ENCODE data around the gene ASB9. TPM values are rescaled to one million over a fixed set of nuclear protein-coding genes. Genes with fewer than 3 reads are reported as not detected.
"Not testable (repeated sequence)": the region's sequence is repeated elsewhere in the genome, so short reads cannot be mapped to it uniquely, and the experiment has no call there.

Gene ASB9
- total RNA-seq, 4 donors from 2014 or later: 0.87 to 3.9 (median 1.1) TPM

GRCh38 chrX:15206306-15206705 is 63.6 kb downstream of the ASB9 start:
- no peak for TF ChIP-seq EP300 (IDR thresholded peaks at IDR 0.05)
- no peak for TF ChIP-seq POLR2A (IDR thresholded peaks at IDR 0.05)
- TF ChIP-seq CTCF (IDR thresholded peaks at IDR 0.05): no peak
- Histone ChIP-seq H3K27me3 (peaks cover 0 to 2% of the 10 kb centered on the region in 2 donors), H3K4me3 (no peak overlapping the region), H3K27ac (no peak overlapping the region), H3K4me1 (no peaks in the 10 kb centered on the region), H3K36me3 (no peaks in the 10 kb centered on the region), H3K9me3 (no peaks in the 10 kb centered on the region)
- no peak for DNase-seq (ENCODE audit: low spot score in 2 of 2)
- 81 to 86% methylated on average over 1 of the region's 1 CpG for WGBS, 2 donors

- 71 to 73% methylated on average over 4 of the region's 4 CpGs for WGBS, 2 donors
- Histone ChIP-seq H3K27ac (no peak overlapping the region), H3K9me3 (no peaks in the 10 kb centered on the region), H3K4me1 (no peaks in the 10 kb centered on the region), H3K4me3 (no peak overlapping the region), H3K36me3 (no peaks in the 10 kb centered on the region), H3K27me3 (peaks cover 0 to 8% of the 10 kb centered on the region in 2 donors)
- DNase-seq (ENCODE audit: low spot score in 2 of 2): no peak
- TF ChIP-seq EP300 (IDR thresholded peaks at IDR 0.05): no peak
Measured at GRCh38 chrX:15204130-15204751, 65.6 kb downstream of the ASB9 start.

GRCh38 chrX:15203694-15204093 is 66.2 kb downstream of the ASB9 start:
- H3K36me3 ChIP-seq: no peaks in the 10 kb centered on the region
- DNase-seq (ENCODE audit: low spot score in 2 of 2): no peak
- no peak overlapping the region for H3K27ac ChIP-seq
- TF ChIP-seq POLR2A (IDR thresholded peaks at IDR 0.05) (no peak), EP300 (IDR thresholded peaks at IDR 0.05) (no peak), CTCF (IDR thresholded peaks at IDR 0.05) (no peak)
- no peak overlapping the region for H3K4me3 ChIP-seq
- no peaks in the 10 kb centered on the region for H3K4me1 ChIP-seq
- 86 to 94% methylated on average over 2 of the region's 2 CpGs for WGBS, 2 donors
- peaks cover 0 to 8% of the 10 kb centered on the region in 2 donors for H3K27me3 ChIP-seq
- H3K9me3 ChIP-seq: no peaks in the 10 kb centered on the region

GRCh38 chrX:15202454-15203177 is 67.3 kb downstream of the ASB9 start:
- H3K27ac ChIP-seq: no peak overlapping the region
- peaks cover 0 to 8% of the 10 kb centered on the region in 2 donors for H3K27me3 ChIP-seq
- no peaks in the 10 kb centered on the region for H3K4me1 ChIP-seq
- no peaks in the 10 kb centered on the region for H3K36me3 ChIP-seq
- DNase-seq (ENCODE audit: low spot score in 2 of 2): no peak
- no peak for TF ChIP-seq CTCF (IDR thresholded peaks at IDR 0.05)
- TF ChIP-seq EP300 (IDR thresholded peaks at IDR 0.05): no peak
- TF ChIP-seq POLR2A (IDR thresholded peaks at IDR 0.05): no peak
- H3K4me3 ChIP-seq: no peak overlapping the region
- 59 to 77% methylated on average over 2 of the region's 2 CpGs for WGBS, 2 donors
- H3K9me3 ChIP-seq: no peaks in the 10 kb centered on the region

GRCh38 chrX:15200871-15201270 is 69.0 kb downstream of the ASB9 start:
- no peak for TF ChIP-seq CTCF (IDR thresholded peaks at IDR 0.05)
- TF ChIP-seq POLR2A (IDR thresholded peaks at IDR 0.05): no peak

GRCh38 chrX:15198608-15199202 is 71.2 kb downstream of the ASB9 start:
- not testable (repeated sequence) for H3K36me3 ChIP-seq; H3K4me1 ChIP-seq; H3K27ac ChIP-seq; H3K9me3 ChIP-seq; DNase-seq (ENCODE audit: low spot score in 2 of 2); H3K4me3 ChIP-seq; H3K27me3 ChIP-seq
- WGBS, 2 donors: 71 to 80% methylated on average over 2 of the region's 2 CpGs

More at GRCh38 chrX:15200871-15201270, 69.0 kb downstream of the ASB9 start:
- H3K4me3 ChIP-seq: no peak overlapping the region
- no peaks in the 10 kb centered on the region for H3K4me1 ChIP-seq
- WGBS, 2 donors: 54 to 90% methylated on average over 2 of the region's 2 CpGs
- no peaks in the 10 kb centered on the region for H3K9me3 ChIP-seq
- DNase-seq (ENCODE audit: low spot score in 2 of 2): no peak
- H3K27me3 ChIP-seq: peaks cover 0 to 8% of the 10 kb centered on the region in 2 donors
- H3K36me3 ChIP-seq: no peaks in the 10 kb centered on the region
- H3K27ac ChIP-seq: no peak overlapping the region
